ENCODE measurements around the gene SCUBE2. TPM values are rescaled to one million over a fixed set of nuclear protein-coding genes. Genes with fewer than 3 reads are reported as not detected.

Gene SCUBE2
- total RNA-seq, 1 donor from 2014 or later: 1.5 TPM

- no peaks in the 10 kb centered on the region for H3K4me1 ChIP-seq (ENCODE audit: insufficient read depth, low read length)
- Mint-ChIP-seq H3K9me3 (ENCODE audit: unreplicated experiment) (peaks cover 21% of the 10 kb centered on the region), H3K4me3 (ENCODE audit: unreplicated experiment) (no peak overlapping the region), H3K27me3 (ENCODE audit: low read depth, unreplicated experiment) (no peaks in the 10 kb centered on the region), H3K27ac (ENCODE audit: unreplicated experiment) (no peak overlapping the region), H3K4me1 (ENCODE audit: low read depth, unreplicated experiment) (no peaks in the 10 kb centered on the region), H3K36me3 (ENCODE audit: low read depth, unreplicated experiment) (peaks cover 26% of the 10 kb centered on the region)
- no peaks in the 10 kb centered on the region for H3K79me2 ChIP-seq (ENCODE audit: insufficient read depth, low read length)
- H3K9me3 ChIP-seq (ENCODE audit: insufficient read depth, low read depth, low read length): no peaks in the 10 kb centered on the region
- H3K36me3 ChIP-seq (ENCODE audit: insufficient read depth, low read length): no peaks in the 10 kb centered on the region
- H3K27me3 ChIP-seq (ENCODE audit: insufficient read depth, low read length): no peaks in the 10 kb centered on the region
- TF ChIP-seq, protein P1, sequence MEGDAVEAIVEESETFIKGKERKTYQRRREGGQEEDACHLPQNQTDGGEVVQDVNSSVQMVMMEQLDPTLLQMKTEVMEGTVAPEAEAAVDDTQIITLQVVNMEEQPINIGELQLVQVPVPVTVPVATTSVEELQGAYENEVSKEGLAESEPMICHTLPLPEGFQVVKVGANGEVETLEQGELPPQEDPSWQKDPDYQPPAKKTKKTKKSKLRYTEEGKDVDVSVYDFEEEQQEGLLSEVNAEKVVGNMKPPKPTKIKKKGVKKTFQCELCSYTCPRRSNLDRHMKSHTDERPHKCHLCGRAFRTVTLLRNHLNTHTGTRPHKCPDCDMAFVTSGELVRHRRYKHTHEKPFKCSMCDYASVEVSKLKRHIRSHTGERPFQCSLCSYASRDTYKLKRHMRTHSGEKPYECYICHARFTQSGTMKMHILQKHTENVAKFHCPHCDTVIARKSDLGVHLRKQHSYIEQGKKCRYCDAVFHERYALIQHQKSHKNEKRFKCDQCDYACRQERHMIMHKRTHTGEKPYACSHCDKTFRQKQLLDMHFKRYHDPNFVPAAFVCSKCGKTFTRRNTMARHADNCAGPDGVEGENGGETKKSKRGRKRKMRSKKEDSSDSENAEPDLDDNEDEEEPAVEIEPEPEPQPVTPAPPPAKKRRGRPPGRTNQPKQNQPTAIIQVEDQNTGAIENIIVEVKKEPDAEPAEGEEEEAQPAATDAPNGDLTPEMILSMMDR (IDR thresholded peaks at IDR 0.05; ENCODE audit: insufficient read depth, low read depth, low read length): no peak
- no peak for TF ChIP-seq EZH2 (IDR thresholded peaks at IDR 0.05; ENCODE audit: insufficient read depth, low read length)
- DNase-seq (ENCODE audit: low read depth): no peak
- no peak for FAIRE-seq
- no peaks in the 10 kb centered on the region for H4K20me1 ChIP-seq (ENCODE audit: insufficient read depth, low read length)
- H3K4me3 ChIP-seq (ENCODE audit: insufficient read depth, low read depth, low read length): no peak overlapping the region
- no peak overlapping the region for H3K27ac ChIP-seq (ENCODE audit: low read depth, low read length)
- H2AFZ ChIP-seq (ENCODE audit: low read depth, low read length): no peak overlapping the region
- no peak overlapping the region for H3K4me2 ChIP-seq (ENCODE audit: low read length)
- no peak overlapping the region for H3K9ac ChIP-seq (ENCODE audit: low read length)
Measured at GRCh38 chr11:9112075-9112474, 20.7 kb upstream of the SCUBE2 start.

DNA sequence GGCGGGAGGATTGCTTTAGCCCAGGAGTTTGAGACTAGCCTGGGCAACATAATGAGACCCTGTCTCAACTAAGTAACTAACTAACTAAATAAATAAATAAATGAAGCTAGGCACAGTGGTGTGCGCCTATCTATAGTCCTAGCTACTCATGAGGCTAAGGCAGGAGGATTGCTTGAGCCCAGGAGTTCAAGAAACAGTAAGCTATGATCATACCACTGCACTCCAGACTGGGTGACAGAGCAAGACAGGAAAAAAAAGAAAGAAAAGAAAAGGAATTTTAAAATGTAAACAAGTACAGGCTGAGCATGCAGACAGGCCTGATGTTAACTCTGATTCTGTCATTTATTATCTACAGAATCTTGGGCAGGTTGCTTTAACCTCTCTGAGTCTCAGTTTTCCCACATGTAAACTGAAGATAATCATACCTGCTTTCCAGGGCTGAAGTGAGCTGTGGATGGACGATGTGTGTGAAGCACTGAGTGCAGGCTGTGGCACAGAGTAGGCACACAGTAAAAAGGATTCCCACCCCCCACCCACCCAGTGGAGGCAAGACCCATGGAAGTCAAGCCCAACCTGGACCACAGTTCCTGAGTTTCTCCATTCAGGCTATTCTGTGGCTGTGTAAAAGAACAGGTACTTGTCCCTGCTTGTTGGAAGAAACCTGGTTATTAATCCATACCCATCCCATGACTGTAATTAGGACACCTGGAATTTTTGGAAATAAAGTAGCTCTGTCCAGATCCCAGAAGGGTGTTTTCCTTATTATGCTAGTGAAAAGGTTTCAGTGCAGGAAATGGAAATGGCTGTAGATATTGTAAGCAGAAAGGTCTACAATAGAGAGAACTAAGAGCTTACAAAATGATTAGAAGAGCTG, 18.7 kb upstream of the SCUBE2 start:
- Histone ChIP-seq H3K27ac (ENCODE audit: low read depth, low read length) (no peak overlapping the region), H3K4me2 (ENCODE audit: low read length) (no peak overlapping the region), H3K9me3 (ENCODE audit: insufficient read depth, low read depth, low read length) (no peaks in the 10 kb centered on the region), H3K4me1 (ENCODE audit: insufficient read depth, low read length) (no peaks in the 10 kb centered on the region), H3K79me2 (ENCODE audit: insufficient read depth, low read length) (no peaks in the 10 kb centered on the region), H2AFZ (ENCODE audit: low read depth, low read length) (no peak overlapping the region), H3K27me3 (ENCODE audit: insufficient read depth, low read length) (no peaks in the 10 kb centered on the region), H3K4me3 (ENCODE audit: insufficient read depth, low read depth, low read length) (no peak overlapping the region), H3K9ac (ENCODE audit: low read length) (no peak overlapping the region), H4K20me1 (ENCODE audit: insufficient read depth, low read length) (no peaks in the 10 kb centered on the region), H3K36me3 (ENCODE audit: insufficient read depth, low read length) (no peaks in the 10 kb centered on the region)
- FAIRE-seq: no peak
- H3K27ac Mint-ChIP-seq (ENCODE audit: unreplicated experiment): no peak overlapping the region
- H3K9me3 Mint-ChIP-seq (ENCODE audit: unreplicated experiment): peaks cover 21% of the 10 kb centered on the region
- no peak for DNase-seq (ENCODE audit: low read depth)
- peaks cover 18% of the 10 kb centered on the region for H3K36me3 Mint-ChIP-seq (ENCODE audit: low read depth, unreplicated experiment)
- H3K27me3 Mint-ChIP-seq (ENCODE audit: low read depth, unreplicated experiment): no peaks in the 10 kb centered on the region
- no peaks in the 10 kb centered on the region for H3K4me1 Mint-ChIP-seq (ENCODE audit: low read depth, unreplicated experiment)
- TF ChIP-seq EZH2 (IDR thresholded peaks at IDR 0.05; ENCODE audit: insufficient read depth, low read length): no peak
- TF ChIP-seq, protein P1 (IDR thresholded peaks at IDR 0.05; ENCODE audit: insufficient read depth, low read depth, low read length): no peak
- H3K4me3 Mint-ChIP-seq (ENCODE audit: unreplicated experiment): no peak overlapping the region

GRCh38 chr11:9104580-9104979, 13.2 kb upstream of the SCUBE2 start:
- TF ChIP-seq EZH2 (IDR thresholded peaks at IDR 0.05; ENCODE audit: insufficient read depth, low read length): no peak
- TF ChIP-seq, protein P1 (IDR thresholded peaks at IDR 0.05; ENCODE audit: insufficient read depth, low read depth, low read length): no peak
- no peaks in the 10 kb centered on the region for H3K27me3 Mint-ChIP-seq (ENCODE audit: low read depth, unreplicated experiment)
- no peak overlapping the region for H3K4me3 Mint-ChIP-seq (ENCODE audit: unreplicated experiment)
- Histone ChIP-seq H3K9me3 (ENCODE audit: insufficient read depth, low read depth, low read length) (no peaks in the 10 kb centered on the region), H3K4me3 (ENCODE audit: insufficient read depth, low read depth, low read length) (no peak overlapping the region), H3K9ac (ENCODE audit: low read length) (no peak overlapping the region), H3K4me2 (ENCODE audit: low read length) (no peak overlapping the region), H3K36me3 (ENCODE audit: insufficient read depth, low read length) (no peaks in the 10 kb centered on the region), H3K4me1 (ENCODE audit: insufficient read depth, low read length) (no peaks in the 10 kb centered on the region), H3K27ac (ENCODE audit: low read depth, low read length) (no peak overlapping the region), H3K79me2 (ENCODE audit: insufficient read depth, low read length) (no peaks in the 10 kb centered on the region), H4K20me1 (ENCODE audit: insufficient read depth, low read length) (no peaks in the 10 kb centered on the region), H2AFZ (ENCODE audit: low read depth, low read length) (no peak overlapping the region), H3K27me3 (ENCODE audit: insufficient read depth, low read length) (no peaks in the 10 kb centered on the region)
- FAIRE-seq (no peak), DNase-seq (ENCODE audit: low read depth) (no peak)
- peaks cover 7% of the 10 kb centered on the region for H3K36me3 Mint-ChIP-seq (ENCODE audit: low read depth, unreplicated experiment)
- no peak overlapping the region for H3K27ac Mint-ChIP-seq (ENCODE audit: unreplicated experiment)
- H3K9me3 Mint-ChIP-seq (ENCODE audit: unreplicated experiment): peaks cover 2% of the 10 kb centered on the region
- H3K4me1 Mint-ChIP-seq (ENCODE audit: low read depth, unreplicated experiment): peaks cover 3% of the 10 kb centered on the region
